Mesenchymal stem cell (in vitro differentiated cells and primary cell): ENCODE data around the gene TLN1.

Source experiments
- DNase-seq: peaks from one replicate; pipeline ENCODE4 v3.0.0-alpha.2; 2013
- H2AFZ ChIP-seq: one replicate; pipeline ENCODE4 v1.6.1; 2013; ENCODE audit warnings: low read depth, mild to moderate bottlenecking, control low read depth, inconsistent platforms, low read length, moderate library complexity
- H2AK5ac ChIP-seq: 2 replicates; pipeline ENCODE4 v1.6.1; 2013; ENCODE audit warnings: low read length, moderate library complexity, mild to moderate bottlenecking, inconsistent platforms; ENCODE audit not compliant: severe bottlenecking
- H2BK120ac ChIP-seq: one replicate; pipeline ENCODE4 v1.6.1; 2013; ENCODE audit warnings: low read depth, mild to moderate bottlenecking, inconsistent platforms, low read length, moderate library complexity
- H2BK12ac ChIP-seq, 2 experiments: one replicate each; pipeline ENCODE4 v1.6.1; 2013; ENCODE audit warnings: inconsistent platforms in 2 of 2, low read length in 2 of 2, mild to moderate bottlenecking in 2 of 2, moderate library complexity in 2 of 2, control low read depth in 1 of 2
- H2BK15ac ChIP-seq: one replicate; pipeline ENCODE4 v1.6.1; 2013; ENCODE audit warnings: mild to moderate bottlenecking, low read depth, inconsistent platforms; ENCODE audit not compliant: poor library complexity, severe bottlenecking
- H2BK5ac ChIP-seq: 2 replicates; pipeline ENCODE4 v1.6.1; 2013; ENCODE audit warnings: low read depth, mild to moderate bottlenecking, low read length, control low read depth, inconsistent platforms; ENCODE audit not compliant: poor library complexity, severe bottlenecking
- H3K14ac ChIP-seq, 2 experiments: one replicate each; pipeline ENCODE4 v1.6.1; 2013; ENCODE audit warnings: inconsistent platforms in 2 of 2, low read length in 2 of 2, control low read depth in 1 of 2, mild to moderate bottlenecking in 1 of 2, moderate library complexity in 1 of 2
- H3K18ac ChIP-seq, 2 experiments: one replicate each; pipeline ENCODE4 v1.6.1; 2013; ENCODE audit warnings: inconsistent platforms in 2 of 2, low read length in 2 of 2, control low read depth in 1 of 2, low read depth in 1 of 2, mild to moderate bottlenecking in 1 of 2
- H3K23ac ChIP-seq, 2 experiments: one replicate each; pipeline ENCODE4 v1.6.1; 2013; ENCODE audit warnings: inconsistent platforms in 2 of 2, low read length in 2 of 2, mild to moderate bottlenecking in 2 of 2, moderate library complexity in 2 of 2, control low read depth in 1 of 2
- H3K27ac ChIP-seq: 2 replicates; pipeline ENCODE4 v1.5.1; 2013; ENCODE audit warnings: mild to moderate bottlenecking, moderate library complexity, low read length, control low read depth, inconsistent platforms; ENCODE audit not compliant: poor library complexity, severe bottlenecking
- H3K27me3 ChIP-seq, 2 experiments: 2 replicates each; pipeline versions ENCODE4 v1.6.1 to v1.7.0; 2013; ENCODE audit warnings: low read length in 2 of 2, mild to moderate bottlenecking in 2 of 2, moderate library complexity in 2 of 2, control low read depth in 1 of 2, inconsistent platforms in 1 of 2; ENCODE audit not compliant: control insufficient read depth in 1 of 2, insufficient read depth in 1 of 2
- H3K36me3 ChIP-seq, 2 experiments: 2 replicates each; pipeline versions ENCODE4 v1.6.1 to v1.7.0; 2013; ENCODE audit warnings: low read length in 2 of 2, control low read depth in 1 of 2, inconsistent platforms in 1 of 2, low read depth in 1 of 2, mild to moderate bottlenecking in 1 of 2; ENCODE audit not compliant: insufficient read depth in 2 of 2, control insufficient read depth in 1 of 2
- H3K4ac ChIP-seq, 2 experiments: one replicate each; pipeline ENCODE4 v1.6.1; 2013; ENCODE audit warnings: inconsistent platforms in 2 of 2, low read length in 2 of 2, mild to moderate bottlenecking in 2 of 2, moderate library complexity in 2 of 2, control low read depth in 1 of 2, low read depth in 1 of 2
- H3K4me1 ChIP-seq: 2 replicates; pipeline ENCODE4 v1.6.1; 2013; ENCODE audit warnings: low read depth, low read length, control low read depth; ENCODE audit not compliant: control insufficient read depth, insufficient read depth
- H3K4me2 ChIP-seq: 2 replicates; pipeline ENCODE4 v1.6.1; 2013; ENCODE audit warnings: low read length, mild to moderate bottlenecking, inconsistent platforms; ENCODE audit not compliant: poor library complexity, severe bottlenecking
- H3K4me3 ChIP-seq, 2 experiments: 2 replicates each; pipeline versions ENCODE4 v1.5.1 to v1.7.0; 2013; ENCODE audit warnings: low read length in 2 of 2, mild to moderate bottlenecking in 2 of 2, control low read depth in 1 of 2, low read depth in 1 of 2; ENCODE audit not compliant: insufficient read depth in 1 of 2
- H3K79me1 ChIP-seq: replicated peaks from 2 replicates; pipeline ENCODE4 v1.6.1; 2013; ENCODE audit warnings: mild to moderate bottlenecking, control low read depth, low read length, inconsistent platforms; ENCODE audit not compliant: poor library complexity, severe bottlenecking
- H3K9ac ChIP-seq: 2 replicates; pipeline ENCODE4 v1.7.0; 2013; ENCODE audit warnings: mild to moderate bottlenecking, low read length, moderate library complexity
- H3K9me3 ChIP-seq: 2 replicates; pipeline ENCODE4 v1.7.0; 2013; ENCODE audit warnings: mild to moderate bottlenecking, low read length; ENCODE audit not compliant: control insufficient read depth
- H4K8ac ChIP-seq: one replicate; pipeline ENCODE4 v1.6.1; 2013; ENCODE audit warnings: inconsistent platforms, mild to moderate bottlenecking, low read length, moderate library complexity
- H4K91ac ChIP-seq: one replicate; pipeline ENCODE4 v1.6.1; 2013; ENCODE audit warnings: mild to moderate bottlenecking, low read length, inconsistent platforms
- WGBS: methylation state at CpG from one replicate; pipeline ENCODE4 v1.1.7; 2013; ENCODE audit warnings: mixed read lengths; 5-methylcytosine and 5-hydroxymethylcytosine counted together

The TLN1 gene

GRCh38 chr9:35774907-35775635, 43.1 kb upstream of the TLN1 start:
- Histone ChIP-seq H2AK5ac (no peak overlapping the region), H3K79me1 (peaks cover 4% of the 10 kb centered on the region), H3K14ac (no peak overlapping the region), H3K27me3 (peaks cover 4 to 16% of the 10 kb centered on the region in 2 experiments), H2AFZ (no peak overlapping the region), H3K27ac (no peak overlapping the region), H3K9ac (no peak overlapping the region), H3K9me3 (no peaks in the 10 kb centered on the region), H3K4me1 (peaks cover 8% of the 10 kb centered on the region), H2BK120ac (no peak overlapping the region), H2BK12ac (no peak overlapping the region), H3K4me2 (no peak overlapping the region), H2BK15ac (no peak overlapping the region), H4K8ac (no peak overlapping the region), H3K36me3 (no peaks in the 10 kb centered on the region), H3K4me3 (no peak overlapping the region), H3K18ac (peak overlapping the region in 1 of 2 experiments; percentile 41), H2BK5ac (no peak overlapping the region), H4K91ac (no peak overlapping the region), H3K4ac (no peak overlapping the region), H3K23ac (no peak overlapping the region)
- WGBS = 60% methylated on average over 3 of the region's 7 CpGs
- no peak for DNase-seq

DNA sequence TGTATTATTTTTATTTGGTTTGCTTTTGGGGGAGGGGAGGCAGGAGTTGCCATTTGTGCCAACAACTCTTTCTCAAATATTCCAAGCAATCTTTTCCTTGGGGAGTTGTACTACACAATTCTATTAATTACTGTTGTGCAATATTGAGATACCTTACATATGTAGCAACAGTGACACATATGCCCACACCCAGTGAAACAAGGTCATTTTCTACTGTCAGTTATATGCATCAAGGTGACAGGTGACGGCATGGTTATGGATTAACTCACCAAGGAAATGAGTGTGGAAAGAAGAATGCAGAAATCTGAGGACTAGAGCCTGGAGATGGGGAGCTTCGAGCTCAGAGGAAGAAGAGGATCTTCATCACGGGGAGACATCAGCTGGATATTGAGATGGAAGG, 39.9 kb upstream of the TLN1 start:
- Histone ChIP-seq H3K9me3 (no peaks in the 10 kb centered on the region), H3K4me2 (no peak overlapping the region), H2BK5ac (no peak overlapping the region), H3K4ac (no peak overlapping the region), H3K36me3 (peaks cover 0 to 3% of the 10 kb centered on the region in 2 experiments), H2BK15ac (no peak overlapping the region), H3K14ac (no peak overlapping the region), H3K4me3 (no peak overlapping the region), H4K8ac (no peak overlapping the region), H3K4me1 (peaks cover 8% of the 10 kb centered on the region), H2AFZ (no peak overlapping the region), H4K91ac (no peak overlapping the region), H3K27ac (no peak overlapping the region), H3K9ac (no peak overlapping the region), H3K79me1 (peaks cover 16% of the 10 kb centered on the region), H2AK5ac (no peak overlapping the region), H3K18ac (no peak overlapping the region), H2BK12ac (no peak overlapping the region), H3K23ac (no peak overlapping the region), H2BK120ac (no peak overlapping the region), H3K27me3 (no peaks in the 10 kb centered on the region)
- 88% methylated on average over 3 of the region's 3 CpGs for WGBS
- no peak for DNase-seq

DNA sequence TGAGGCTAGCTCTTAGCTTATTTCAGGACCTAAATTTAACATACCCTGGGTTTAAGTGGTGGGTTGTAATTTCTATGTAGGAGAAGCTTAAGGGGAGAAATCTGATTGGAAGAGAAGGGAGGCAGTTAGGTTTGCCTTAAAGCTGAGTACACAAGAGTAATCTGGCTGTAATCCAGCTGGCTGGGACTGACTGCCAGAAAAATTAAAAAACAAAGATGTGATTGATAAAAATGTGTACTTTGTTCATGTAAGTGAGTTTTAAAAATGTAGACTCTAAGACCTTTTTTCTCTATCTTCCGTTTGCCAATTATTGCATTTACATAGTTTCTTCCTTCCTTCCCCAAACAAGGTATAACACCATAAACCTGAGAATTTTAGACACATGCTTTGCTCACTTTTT, 39.5 kb upstream of the TLN1 start:
- Histone ChIP-seq H3K27me3 (no peaks in the 10 kb centered on the region), H3K4me1 (peaks cover 8% of the 10 kb centered on the region), H2BK12ac (no peak overlapping the region), H3K4me2 (no peak overlapping the region), H3K9me3 (no peaks in the 10 kb centered on the region), H3K14ac (no peak overlapping the region), H2AK5ac (no peak overlapping the region), H3K9ac (no peak overlapping the region), H2BK5ac (no peak overlapping the region), H3K4ac (no peak overlapping the region), H3K79me1 (peaks cover 16% of the 10 kb centered on the region), H3K36me3 (peaks cover 0 to 3% of the 10 kb centered on the region in 2 experiments), H4K8ac (no peak overlapping the region), H3K18ac (no peak overlapping the region), H3K23ac (no peak overlapping the region), H3K27ac (no peak overlapping the region), H2BK15ac (no peak overlapping the region), H4K91ac (no peak overlapping the region), H3K4me3 (no peak overlapping the region), H2BK120ac (no peak overlapping the region), H2AFZ (no peak overlapping the region)
- no peak for DNase-seq
- no CpG with 5 or more reads among the region's 1 CpG for WGBS

DNA sequence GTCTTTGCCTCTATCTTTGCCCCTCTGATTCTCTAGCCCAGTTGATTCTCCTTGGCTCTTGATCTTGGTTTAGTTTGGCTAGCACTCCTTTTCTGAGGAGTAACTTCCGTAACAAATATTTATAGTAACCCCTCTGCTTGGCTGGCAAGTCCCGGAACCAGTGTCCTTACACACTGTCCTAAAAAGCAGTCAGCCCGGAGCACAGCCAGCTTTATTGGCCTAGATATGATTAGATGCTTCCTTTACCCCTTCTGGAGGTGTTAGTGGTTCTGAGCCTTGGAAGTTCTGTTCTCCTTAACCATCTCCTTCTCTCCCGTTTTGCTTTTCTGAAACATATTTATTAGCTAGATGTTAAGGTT, 39.1 kb upstream of the TLN1 start:
- H2BK15ac ChIP-seq = no peak overlapping the region
- H2AFZ ChIP-seq = no peak overlapping the region
- no peak overlapping the region for H2AK5ac ChIP-seq
- no peak overlapping the region for H4K8ac ChIP-seq
- H3K79me1 ChIP-seq = peaks cover 16% of the 10 kb centered on the region
- no peak overlapping the region for H2BK5ac ChIP-seq
- H3K27me3 ChIP-seq = no peaks in the 10 kb centered on the region
- H3K9ac ChIP-seq = no peak overlapping the region
- peaks cover 6% of the 10 kb centered on the region for H3K4me1 ChIP-seq
- H4K91ac ChIP-seq = no peak overlapping the region
- H3K18ac ChIP-seq = no peak overlapping the region
- H3K23ac ChIP-seq = no peak overlapping the region
- DNase-seq = no peak
- H3K14ac ChIP-seq = no peak overlapping the region
- H3K4me2 ChIP-seq = no peak overlapping the region
- H2BK12ac ChIP-seq = no peak overlapping the region
- no peak overlapping the region for H2BK120ac ChIP-seq
- no peak overlapping the region for H3K27ac ChIP-seq
- H3K4me3 ChIP-seq = no peak overlapping the region
- H3K9me3 ChIP-seq = no peaks in the 10 kb centered on the region
- no peak overlapping the region for H3K4ac ChIP-seq
- WGBS = 83% methylated on average over 2 of the region's 4 CpGs
- H3K36me3 ChIP-seq = peaks cover 0 to 3% of the 10 kb centered on the region in 2 experiments
